Epidermal melanocyte (primary cell): ENCODE results near the gene SEMA4D.

Experiments used
- DNase-seq: peaks from one replicate; pipeline ENCODE4 v3.0.0; 2011; ENCODE audit warnings: low spot score; ENCODE audit not compliant: insufficient read length

The SEMA4D gene

DNA sequence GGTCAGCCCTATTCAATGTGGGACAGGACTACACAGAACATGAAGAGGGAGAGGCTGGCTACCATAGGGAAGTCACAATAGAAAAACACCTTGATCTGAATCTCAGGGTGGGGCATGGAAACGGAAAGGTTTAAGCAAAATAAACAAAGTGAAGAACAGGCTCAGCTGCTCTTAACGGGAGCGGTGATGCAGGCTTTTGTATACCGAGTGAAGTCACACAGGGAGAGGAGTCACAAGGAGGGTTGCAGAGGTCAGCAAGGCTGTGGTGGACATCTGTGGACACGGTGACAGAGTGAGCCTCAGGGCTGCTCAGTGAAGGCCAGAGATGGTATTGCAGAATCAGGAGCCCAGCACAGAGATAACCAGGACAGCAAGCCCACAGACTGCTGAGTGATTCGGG is 30.6 kb upstream of the SEMA4D start:
- no peak for DNase-seq

DNA sequence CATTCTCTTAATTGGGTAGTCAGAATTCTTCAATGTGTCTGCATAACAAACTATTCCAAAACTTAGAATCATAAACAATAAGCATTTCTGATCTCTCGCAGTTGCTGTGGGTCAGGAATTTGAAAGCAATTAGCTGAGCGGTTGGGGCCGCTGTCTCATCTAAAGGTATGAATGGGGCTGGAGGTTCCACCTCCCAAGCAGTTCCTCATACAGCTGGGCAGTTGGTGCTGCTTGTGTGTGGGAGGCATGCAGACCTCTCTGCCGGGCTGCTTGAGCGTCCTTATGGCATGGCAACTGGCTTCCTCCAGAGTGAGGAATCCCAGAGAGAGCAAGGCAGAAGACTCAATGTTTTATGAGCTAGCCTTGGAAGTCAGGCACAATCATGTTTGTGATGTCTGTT is 30.2 kb upstream of the SEMA4D start:
- DNase-seq: no peak

DNA sequence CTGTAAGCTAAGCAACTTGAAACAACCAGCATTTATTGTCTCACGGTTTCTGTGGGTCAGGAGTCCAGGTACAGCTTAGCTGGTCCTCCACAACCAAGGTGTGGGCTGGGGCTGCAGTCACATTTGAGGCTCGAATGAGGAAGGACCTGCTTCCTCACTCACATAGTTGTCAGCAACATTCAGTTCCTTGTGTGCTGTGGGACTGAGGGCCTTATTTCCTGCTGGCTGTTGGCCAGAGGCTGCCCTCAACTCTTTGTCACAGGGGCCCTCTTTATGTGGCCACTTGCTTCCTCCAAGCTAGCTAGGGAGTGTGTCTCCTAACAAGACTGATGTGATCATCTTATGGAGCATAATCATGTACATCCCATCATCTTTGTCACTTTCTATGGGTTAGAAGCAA is 29.2 kb upstream of the SEMA4D start:
- no peak for DNase-seq

DNA sequence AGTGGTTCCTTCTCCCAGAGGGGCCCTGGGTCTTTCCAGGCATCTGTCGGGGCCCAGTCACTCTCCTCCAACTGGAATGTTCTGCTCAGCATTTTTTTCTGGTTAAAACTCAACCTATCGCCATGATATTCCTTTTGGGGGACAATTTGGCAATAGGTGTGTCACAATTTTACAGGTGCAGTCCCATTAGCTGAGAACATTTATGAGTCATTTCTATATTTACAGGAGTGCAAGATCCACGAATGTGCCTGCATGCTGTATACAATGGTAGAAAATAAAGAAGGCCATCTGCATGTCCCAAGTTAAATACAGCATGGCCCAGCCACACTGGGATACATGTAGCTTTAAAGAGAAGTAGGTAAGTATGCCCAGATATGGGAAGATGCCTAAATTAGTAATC is 28.8 kb upstream of the SEMA4D start:
- no peak for DNase-seq

DNA sequence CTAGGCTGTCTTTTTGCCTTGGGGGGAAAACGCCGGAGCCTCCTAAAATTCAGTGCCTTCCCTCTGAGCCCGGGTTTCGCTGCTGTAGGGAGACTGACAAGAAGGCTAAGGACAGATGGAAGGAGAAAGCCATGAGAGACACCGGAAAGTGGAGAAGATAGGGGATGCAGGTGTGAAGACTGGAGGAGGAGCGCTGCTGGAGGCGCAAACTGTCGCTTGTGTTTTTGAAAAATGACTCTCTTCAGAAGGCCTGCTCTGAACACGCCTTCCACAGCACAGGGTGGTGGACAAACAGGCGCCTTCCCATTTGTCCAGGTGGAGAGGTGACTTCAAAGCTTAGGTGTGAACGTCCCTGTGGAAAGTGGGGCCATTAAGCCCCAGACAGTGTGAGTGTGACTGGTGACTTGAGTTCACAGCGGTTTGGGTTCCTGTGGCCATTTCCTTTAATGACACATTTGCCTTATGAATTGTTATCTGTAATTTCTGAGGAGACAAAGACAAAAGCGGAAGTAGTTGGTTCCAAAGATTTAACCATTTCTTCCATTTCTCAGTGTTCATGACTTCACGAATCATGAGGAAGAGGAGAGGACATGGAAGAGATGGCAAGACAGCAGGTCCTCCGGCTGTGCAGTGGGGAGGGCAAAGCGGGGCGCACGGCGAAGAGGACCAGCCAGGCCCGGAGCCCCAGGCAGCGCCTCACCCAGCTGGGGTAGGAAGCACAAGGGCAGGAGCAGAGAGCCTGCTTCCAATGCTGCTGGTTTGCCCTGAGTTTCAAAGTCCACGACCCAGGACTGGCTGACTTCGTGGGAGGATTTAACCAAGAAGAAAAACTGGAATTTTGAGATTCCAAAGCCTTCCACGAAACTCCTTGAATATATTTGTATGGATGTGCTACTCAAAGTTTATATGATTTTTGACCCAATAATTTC is 27.8 kb upstream of the SEMA4D start:
- DNase-seq: no peak

DNA sequence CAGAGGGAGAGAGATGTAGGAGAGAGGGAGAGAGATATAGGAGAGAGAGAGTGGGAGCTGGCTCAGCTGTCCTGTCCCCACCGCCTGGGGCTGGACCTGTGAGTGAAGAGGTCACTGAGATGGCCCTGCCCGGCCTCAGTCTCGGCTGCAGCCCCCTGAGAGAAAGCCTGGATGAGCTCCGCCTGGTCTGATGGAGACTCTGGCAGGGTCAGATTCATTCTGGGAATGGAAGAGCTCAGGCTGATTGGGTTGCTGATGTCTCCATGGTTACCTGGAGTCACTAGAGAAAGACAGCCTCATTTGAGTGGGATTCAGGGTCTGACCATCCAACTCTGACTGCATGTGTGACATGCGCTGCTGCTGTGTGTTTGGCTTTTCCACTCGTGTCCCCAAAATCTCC is 27.1 kb upstream of the SEMA4D start:
- no peak for DNase-seq

DNA sequence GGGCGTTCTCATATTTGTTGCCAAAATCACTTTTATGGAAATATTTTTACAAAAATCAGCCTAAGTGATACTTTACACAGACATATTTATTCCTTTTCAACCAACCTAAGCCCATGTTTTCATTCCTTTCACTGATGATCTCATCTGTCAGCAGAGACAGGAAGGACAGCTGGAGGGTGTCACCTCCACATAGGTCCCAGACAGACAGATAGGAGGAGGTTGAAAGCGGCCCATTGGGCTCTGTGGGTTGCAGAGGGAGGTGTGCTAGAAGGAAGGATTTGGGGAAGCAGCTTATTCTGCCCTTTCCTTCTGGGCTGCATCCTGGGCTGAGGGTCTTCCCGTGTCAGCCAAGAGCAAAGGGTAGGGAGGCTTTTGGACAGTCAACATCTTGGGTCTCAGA is 26.0 kb upstream of the SEMA4D start:
- no peak for DNase-seq

DNA sequence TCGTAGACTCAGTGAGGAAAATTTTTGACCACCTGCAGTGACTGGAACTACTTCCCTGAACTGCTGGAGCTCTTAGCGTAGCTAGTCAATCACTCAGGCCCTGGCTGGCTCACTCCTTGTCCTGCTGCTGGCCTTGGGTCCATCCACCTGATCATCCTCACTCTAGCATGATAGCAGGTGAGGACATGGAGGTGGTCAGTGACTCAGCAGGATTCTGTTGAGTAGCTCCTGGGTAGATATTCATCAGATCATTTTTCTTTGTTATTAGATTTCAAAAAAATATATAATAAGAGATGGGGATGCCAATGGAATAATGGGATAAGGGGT is 25.0 kb upstream of the SEMA4D start:
- DNase-seq: no peak

DNA sequence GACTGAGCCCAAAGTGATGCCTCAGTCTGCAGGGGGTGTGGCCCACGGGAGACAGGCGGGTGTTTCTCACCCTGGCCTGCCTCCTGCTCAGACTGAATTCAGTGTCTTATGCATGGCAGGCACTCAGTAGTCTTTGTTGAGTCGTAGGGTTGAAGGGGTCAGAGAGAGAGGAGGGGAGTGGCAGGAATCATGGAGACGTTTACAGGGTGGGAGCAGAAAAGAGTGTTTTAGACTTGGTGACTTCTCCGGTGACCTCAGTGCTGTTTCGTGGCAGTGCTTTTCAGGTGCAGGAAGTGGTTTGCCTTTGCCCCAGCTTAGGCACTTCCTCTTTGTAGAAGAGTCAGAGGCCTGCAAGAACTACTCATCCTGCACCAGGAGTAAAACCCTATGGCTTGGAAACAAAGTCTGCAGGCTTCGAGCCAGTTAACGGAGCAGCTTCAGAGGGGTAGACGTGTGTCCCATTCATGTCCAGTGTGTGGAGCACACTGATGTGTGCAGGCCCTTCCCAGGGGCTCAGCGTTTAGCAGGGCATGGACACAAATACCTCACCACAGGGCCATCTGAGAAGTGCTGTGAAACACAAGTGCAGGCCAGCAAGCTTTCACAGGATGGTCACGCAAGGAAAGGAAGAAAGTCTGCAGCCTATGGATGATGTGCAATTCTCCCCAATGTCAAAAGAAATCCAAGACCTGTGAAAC is 24.5 kb upstream of the SEMA4D start:
- no peak for DNase-seq

DNA sequence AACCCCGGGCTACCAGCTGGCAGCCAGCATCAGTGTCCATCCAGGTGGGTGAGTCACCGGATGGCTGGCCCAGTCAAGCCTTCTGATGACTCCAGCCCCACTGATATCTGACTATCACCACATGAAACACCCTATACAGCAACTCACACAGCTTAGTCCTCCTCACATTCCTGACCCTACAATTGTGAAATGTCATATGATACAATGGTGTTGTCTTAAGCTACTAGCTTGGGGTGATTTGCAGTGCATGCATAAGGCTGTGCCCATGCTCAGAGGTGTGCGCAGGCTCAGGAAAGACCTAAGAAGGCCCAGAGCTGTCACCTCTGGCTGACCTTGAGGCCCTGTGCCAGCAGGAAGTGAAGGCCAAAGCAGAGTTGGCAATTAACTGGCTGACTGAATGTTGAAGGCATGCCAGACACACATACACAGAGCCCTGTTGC is 21.5 kb upstream of the SEMA4D start:
- no peak for DNase-seq

DNA sequence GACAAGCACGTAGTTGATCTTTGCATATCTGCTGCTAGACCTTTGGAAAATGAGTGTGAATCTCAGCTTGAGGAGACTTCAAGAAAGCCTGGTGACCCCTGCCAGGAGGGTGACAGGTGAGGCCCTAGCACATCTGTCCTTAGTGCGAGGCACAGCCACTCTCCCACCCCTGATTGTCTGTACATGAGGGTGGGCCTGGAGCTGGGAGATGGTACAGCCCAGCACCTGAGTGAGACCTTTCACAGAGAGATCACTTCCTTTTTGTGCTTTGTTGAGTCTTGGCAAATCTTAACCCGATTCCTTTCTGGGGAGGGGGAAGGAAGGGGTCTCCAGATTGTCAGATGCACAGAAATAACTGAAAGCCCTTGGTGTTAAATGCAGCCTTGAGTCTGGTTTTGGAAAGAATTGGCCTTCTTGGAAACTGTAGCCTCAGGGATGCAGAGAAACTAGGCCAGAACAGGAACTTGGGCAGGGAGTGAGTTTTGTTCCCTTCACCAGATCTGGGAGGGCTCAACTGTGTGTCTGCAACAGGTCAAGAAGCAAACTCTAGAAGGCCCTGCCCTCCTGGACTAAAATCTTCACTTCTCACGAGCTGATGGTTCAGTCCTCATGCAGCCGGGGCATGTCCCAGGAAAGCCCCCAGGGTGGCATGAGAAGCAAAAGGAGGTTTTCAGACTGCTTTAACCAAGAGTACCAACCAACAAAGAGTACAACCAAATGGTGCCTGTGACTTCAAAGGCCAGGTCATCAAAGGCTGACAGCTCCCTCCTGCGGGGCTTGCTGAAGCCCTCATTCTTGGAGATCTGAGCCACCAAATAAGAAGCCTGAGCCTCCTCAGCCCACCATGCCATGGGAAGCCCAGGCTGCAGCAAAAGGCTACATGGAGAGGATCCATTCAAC is 20.8 kb upstream of the SEMA4D start:
- DNase-seq: no peak

DNA sequence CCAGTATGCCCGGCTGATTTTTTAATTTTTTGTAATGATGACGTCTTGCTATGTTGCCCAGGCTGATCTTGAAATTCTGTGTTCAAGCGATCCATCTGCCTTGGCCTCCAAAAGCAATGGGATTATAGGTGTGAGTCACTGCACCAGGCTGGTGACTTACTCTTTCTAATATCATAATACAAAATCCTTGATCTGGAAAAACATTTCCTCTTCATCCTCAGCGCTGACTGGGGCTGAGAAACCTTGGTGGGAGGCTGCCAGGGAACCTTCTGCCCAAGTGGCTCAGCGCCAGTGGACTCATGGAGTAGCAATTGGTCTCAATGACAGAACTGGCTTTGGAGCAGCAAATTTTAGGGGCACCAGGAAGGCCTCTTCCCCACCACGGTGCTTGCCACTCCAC is 17.5 kb upstream of the SEMA4D start:
- DNase-seq: no peak

DNA sequence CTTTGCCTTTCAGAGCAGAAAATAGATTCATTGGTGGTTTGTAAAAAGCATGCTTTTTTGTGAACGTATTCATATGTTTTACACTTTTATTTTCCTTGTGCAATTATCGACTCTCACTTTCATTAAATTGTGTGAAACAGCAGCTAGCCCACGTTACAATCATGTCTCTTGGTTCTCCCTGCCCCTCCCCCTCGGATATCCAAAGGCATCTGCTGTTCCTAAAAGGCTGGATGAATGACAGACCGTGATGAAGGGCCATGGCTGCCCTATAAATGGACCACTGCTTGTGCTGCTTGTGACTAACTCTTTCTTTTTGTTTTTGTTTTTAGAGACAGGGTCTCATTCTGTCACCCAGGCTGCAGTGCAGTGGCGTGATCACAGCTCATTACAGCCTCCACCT is 17.0 kb upstream of the SEMA4D start:
- no peak for DNase-seq

DNA sequence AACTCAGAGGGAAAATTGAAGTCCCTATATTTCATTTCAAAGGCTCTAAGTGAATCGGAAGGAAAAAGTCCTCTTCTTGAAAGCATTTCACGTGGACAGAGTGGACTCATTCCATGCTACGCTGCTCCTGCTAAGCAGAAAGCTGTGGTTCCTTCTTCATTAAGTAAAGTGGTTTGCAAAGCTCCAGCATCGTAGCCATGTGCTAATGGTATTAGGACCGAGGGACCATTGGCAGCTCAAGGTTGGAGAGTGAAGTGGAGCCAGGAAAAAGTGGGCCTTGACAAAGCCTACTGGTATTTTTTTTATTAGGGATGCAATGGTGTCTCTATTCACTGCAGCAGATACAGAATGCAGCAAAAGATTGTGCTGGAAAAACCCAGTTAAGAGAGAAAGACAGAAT is 16.4 kb upstream of the SEMA4D start:
- DNase-seq: no peak

DNA sequence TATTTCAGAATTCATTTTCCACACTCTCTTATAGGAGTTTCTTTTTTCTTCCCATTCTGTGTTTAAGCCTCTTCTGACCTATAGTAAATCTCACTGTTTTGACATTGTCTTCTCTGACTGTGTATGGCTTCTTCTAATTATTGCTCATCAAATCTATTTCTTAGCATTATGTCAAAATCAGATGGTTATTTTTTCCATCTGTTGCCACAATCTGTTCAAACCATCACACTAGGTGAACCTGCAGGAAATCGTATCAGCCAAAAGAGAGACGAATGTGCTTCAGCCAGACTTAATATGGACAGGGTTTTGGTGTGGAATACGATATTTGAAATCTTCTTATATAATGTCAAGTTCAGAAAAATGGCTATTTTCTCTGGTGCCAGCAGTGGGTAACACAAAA is 15.9 kb upstream of the SEMA4D start:
- DNase-seq: no peak

DNA sequence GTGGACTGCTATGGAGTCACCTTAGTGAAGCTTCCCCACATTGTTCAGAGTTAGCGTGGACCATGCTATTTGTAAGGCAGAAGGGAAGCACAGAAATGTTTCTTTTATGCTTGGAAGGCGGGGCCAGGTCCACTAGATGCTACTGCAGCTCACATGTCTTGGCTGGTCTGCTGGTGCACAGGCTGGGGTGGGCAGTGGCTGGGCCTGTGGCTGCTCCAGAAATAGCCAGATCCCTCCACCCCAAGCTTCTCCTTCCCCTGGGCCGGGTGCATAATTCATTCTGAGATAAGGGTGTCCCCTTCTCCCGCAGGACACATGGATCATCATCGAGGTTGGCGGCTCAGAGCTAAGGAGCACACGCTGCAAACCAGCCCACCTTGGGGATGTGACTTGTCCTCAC is 14.5 kb upstream of the SEMA4D start:
- no peak for DNase-seq

DNA sequence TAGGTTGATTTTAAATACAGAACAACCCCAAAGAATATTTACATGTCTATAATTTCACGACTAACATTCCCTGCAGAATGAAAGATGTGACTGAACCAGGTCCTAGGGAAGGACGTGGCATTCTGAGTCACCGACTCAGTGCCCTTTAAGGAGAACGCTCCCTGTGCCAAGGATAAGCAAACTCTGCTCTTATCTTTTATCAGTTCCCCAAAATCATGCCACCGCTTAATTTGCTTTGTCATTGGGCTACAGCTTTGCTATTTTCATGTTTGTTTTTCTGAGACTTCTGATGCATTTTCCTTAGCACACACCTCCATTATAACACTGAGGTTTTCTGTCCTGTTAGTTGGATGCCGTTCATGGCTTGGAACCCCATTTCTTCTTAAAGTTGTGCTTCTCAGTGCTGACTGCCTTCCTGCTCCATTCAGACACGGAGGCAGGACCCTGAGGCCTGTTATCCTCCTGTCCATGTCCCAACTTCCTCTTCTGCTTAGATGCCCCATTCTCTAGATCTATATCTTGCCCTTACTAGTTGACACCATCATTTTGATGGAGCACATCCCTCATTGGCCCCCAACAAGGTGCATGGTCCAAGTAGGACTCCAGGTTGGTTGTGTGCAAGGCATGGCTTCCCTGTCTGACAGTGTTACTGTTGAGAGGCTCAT is 11.2 kb upstream of the SEMA4D start:
- DNase-seq: no peak

DNA sequence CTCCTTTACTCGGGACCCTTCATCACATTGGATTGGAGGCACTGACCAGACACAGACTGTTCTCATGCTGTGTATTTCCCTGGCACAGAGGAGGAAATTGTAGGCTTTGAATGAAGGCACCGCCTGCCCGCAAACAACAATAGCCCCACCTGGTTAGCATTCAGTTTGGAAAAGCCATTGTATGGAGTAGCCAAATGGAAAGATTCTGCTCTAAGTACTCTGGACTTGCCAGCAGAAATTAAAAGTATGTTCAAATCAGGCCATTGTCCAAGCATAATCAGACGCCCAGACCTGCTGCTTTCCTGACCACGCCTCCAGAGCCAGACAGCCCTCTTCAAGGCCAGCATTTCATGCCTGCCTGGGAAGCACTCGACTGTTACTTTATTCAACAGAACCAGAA is 8.0 kb upstream of the SEMA4D start:
- no peak for DNase-seq

DNA sequence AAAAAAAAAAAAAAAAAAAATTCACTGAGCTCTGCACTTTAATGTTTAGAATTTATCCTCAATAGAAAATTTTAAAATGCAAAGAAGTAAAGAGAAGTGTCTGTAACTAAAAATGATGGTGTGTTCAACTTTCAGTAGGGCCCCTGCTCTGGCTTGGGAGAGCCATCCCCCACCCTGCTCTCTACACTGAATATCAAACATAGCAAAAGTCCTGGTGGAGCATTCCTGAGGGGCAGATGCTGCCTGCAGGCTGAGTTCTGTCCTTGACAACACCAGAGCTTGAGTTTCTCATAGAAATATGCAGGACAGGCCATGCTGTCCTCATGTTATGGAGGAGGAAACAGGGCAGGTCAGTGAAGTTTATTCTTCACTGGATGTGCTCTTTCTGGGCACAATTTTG is 7.1 kb upstream of the SEMA4D start:
- DNase-seq: no peak

DNA sequence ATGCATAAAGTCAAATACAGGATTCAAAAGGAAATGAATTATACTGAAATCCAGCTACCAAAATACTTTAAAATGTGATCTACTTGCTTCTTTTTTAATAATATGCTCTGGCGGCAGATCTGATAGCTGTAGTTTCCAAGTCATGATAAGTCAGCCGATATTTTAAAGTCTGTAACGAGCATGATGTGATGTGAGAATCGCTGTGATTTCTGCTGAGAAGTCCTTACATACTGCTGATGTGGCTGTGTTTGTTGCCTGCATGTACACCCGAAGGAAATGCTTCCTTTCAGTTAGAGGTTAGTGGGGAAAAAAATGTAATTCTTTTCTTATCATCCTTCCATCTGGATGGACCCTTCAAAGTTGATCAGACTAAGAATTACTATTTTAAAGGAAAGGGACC is 4.8 kb upstream of the SEMA4D start:
- no peak for DNase-seq

DNA sequence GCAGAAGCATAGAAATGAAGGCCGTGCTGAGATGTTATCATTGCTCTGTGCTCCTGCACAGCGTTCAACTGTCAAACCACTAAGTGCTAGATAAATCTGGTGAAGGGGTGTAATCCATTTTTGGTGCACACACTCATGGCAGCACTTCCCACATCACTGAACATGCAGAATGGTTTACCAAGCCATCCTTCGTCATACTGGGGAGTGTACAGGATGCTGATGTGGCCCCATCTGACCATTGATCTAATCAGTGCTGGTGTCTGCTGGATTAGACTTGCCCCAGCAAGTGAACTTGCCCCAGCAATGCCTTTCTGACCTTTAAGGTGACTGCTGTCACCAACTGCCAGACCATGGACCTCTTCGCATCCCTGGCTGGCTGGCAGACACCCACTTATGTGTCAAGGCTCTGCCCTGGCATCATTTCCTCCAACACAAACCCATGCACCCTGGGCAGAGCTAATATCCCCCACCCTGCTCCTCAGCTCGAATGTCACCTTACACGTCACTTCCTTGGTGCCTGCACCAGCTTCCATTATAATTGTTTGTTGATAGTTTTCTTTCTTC is 4.2 kb upstream of the SEMA4D start:
- DNase-seq: no peak
